HG03575 (cell line): Measurements from ENCODE around the gene CATSPERZ.

Source experiments
- ATAC-seq: cut with Tn5 transposase; IDR thresholded peaks from one replicate; pipeline ENCODE4 v1.9.1; 2021; ENCODE audit not compliant: unreplicated experiment, insufficient number of reproducible peaks, low FRiP score; ENCODE audit errors: extremely low read depth

Gene CATSPERZ

GRCh38 chr11:64263021-64263946 lies 36.9 kb upstream of the CATSPERZ start:
- no peak for ATAC-seq

GRCh38 chr11:64263947-64264317 lies 36.2 kb upstream of the CATSPERZ start:
- no peak for ATAC-seq

GRCh38 chr11:64264371-64264852 lies 35.7 kb upstream of the CATSPERZ start:
- ATAC-seq: no peak

GRCh38 chr11:64265176-64266160 lies 34.7 kb upstream of the CATSPERZ start:
- no peak for ATAC-seq

- no peak for ATAC-seq
Measured at GRCh38 chr11:64266339-64266738, 33.8 kb upstream of the CATSPERZ start.

- ATAC-seq: no peak
Measured at GRCh38 chr11:64267207-64267945, 32.8 kb upstream of the CATSPERZ start.

GRCh38 chr11:64268025-64268892 lies 31.9 kb upstream of the CATSPERZ start:
- ATAC-seq: no peak

GRCh38 chr11:64268893-64269539 lies 31.1 kb upstream of the CATSPERZ start:
- ATAC-seq: no peak

GRCh38 chr11:64269540-64270220 lies 30.5 kb upstream of the CATSPERZ start:
- ATAC-seq: peak; percentile 45

GRCh38 chr11:64275031-64275800 lies 24.9 kb upstream of the CATSPERZ start:
- ATAC-seq: no peak

GRCh38 chr11:64275841-64276240 lies 24.3 kb upstream of the CATSPERZ start:
- no peak for ATAC-seq

GRCh38 chr11:64276653-64277431 lies 23.3 kb upstream of the CATSPERZ start:
- no peak for ATAC-seq

GRCh38 chr11:64278576-64279190 lies 21.5 kb upstream of the CATSPERZ start:
- no peak for ATAC-seq

GRCh38 chr11:64281957-64282770 lies 18.0 kb upstream of the CATSPERZ start:
- no peak for ATAC-seq
